ENCODE results near the gene ADH4.
"Not testable (repeated sequence)": the region's sequence is repeated elsewhere in the genome, so short reads cannot be mapped to it uniquely, and the experiment has no call there.

Gene ADH4

GRCh38 chr4:99144070-99144469 is at the start of gene ADH4:
ADH4 (minus strand) TSS chr4:99144297; CDS start chr4:99144222, 75 bp downstream.
- H3K4me1 Mint-ChIP-seq = no peaks in the 10 kb centered on the region
- no peak within 1 kb of the TSS for H3K27ac Mint-ChIP-seq
- no peak within 1 kb of the TSS for H3K4me3 Mint-ChIP-seq
- ATAC-seq (ENCODE audit: low read depth) = no peak
- no peaks in the 10 kb centered on the region for H3K36me3 Mint-ChIP-seq
- H3K9me3 Mint-ChIP-seq = no peaks in the 10 kb centered on the region
- no peak for DNase-seq (ENCODE audit: low spot score in 2 of 2)
- H3K27me3 Mint-ChIP-seq = no peaks in the 10 kb centered on the region

GRCh38 chr4:99190336-99190735 is 46.2 kb upstream of the ADH4 start:
- no peaks in the 10 kb centered on the region for H3K27me3 Mint-ChIP-seq
- no peak for ATAC-seq (ENCODE audit: low read depth)
- H3K36me3 Mint-ChIP-seq = peaks cover 19% of the 10 kb centered on the region
- no peak overlapping the region for H3K27ac Mint-ChIP-seq
- no peak for DNase-seq (ENCODE audit: low spot score in 2 of 2)
- no peaks in the 10 kb centered on the region for H3K4me1 Mint-ChIP-seq
- no peak overlapping the region for H3K4me3 Mint-ChIP-seq
- peaks cover 12% of the 10 kb centered on the region for H3K9me3 Mint-ChIP-seq

- DNase-seq (ENCODE audit: low spot score in 2 of 2); H3K4me3 Mint-ChIP-seq; ATAC-seq (ENCODE audit: low read depth); H3K27me3 Mint-ChIP-seq; H3K27ac Mint-ChIP-seq; H3K4me1 Mint-ChIP-seq: not testable (repeated sequence)
- Mint-ChIP-seq H3K36me3 (peaks cover 19% of the 10 kb centered on the region), H3K9me3 (peaks cover 13% of the 10 kb centered on the region)
Observed at GRCh38 chr4:99189900-99190299, 45.8 kb upstream of the ADH4 start.

GRCh38 chr4:99186029-99186428 is 41.9 kb upstream of the ADH4 start:
- DNase-seq (ENCODE audit: low spot score in 2 of 2) = no peak
- no peak overlapping the region for H3K4me3 Mint-ChIP-seq
- peaks cover 16% of the 10 kb centered on the region for H3K9me3 Mint-ChIP-seq
- ATAC-seq (ENCODE audit: low read depth) = no peak
- H3K36me3 Mint-ChIP-seq = peaks cover 22% of the 10 kb centered on the region
- H3K27ac Mint-ChIP-seq = no peak overlapping the region
- H3K4me1 Mint-ChIP-seq = no peaks in the 10 kb centered on the region
- H3K27me3 Mint-ChIP-seq = no peaks in the 10 kb centered on the region

GRCh38 chr4:99185581-99185980 is 41.5 kb upstream of the ADH4 start:
- Mint-ChIP-seq H3K4me1 (no peaks in the 10 kb centered on the region), H3K27me3 (no peaks in the 10 kb centered on the region), H3K27ac (no peak overlapping the region), H3K9me3 (peaks cover 12% of the 10 kb centered on the region), H3K36me3 (peaks cover 20% of the 10 kb centered on the region), H3K4me3 (no peak overlapping the region)
- no peak for DNase-seq (ENCODE audit: low spot score in 2 of 2)
- ATAC-seq (ENCODE audit: low read depth) = no peak

GRCh38 chr4:99180382-99181070 is 36.4 kb upstream of the ADH4 start:
- no peak overlapping the region for H3K4me3 Mint-ChIP-seq
- H3K4me1 Mint-ChIP-seq = no peaks in the 10 kb centered on the region
- peaks cover 15% of the 10 kb centered on the region for H3K36me3 Mint-ChIP-seq
- H3K27ac Mint-ChIP-seq = no peak overlapping the region
- ATAC-seq (ENCODE audit: low read depth) (no peak), DNase-seq (ENCODE audit: low spot score in 2 of 2) (no peak)
- H3K9me3 Mint-ChIP-seq = peaks cover 14% of the 10 kb centered on the region
- peaks cover 1% of the 10 kb centered on the region for H3K27me3 Mint-ChIP-seq

GRCh38 chr4:99179626-99180025 is 35.5 kb upstream of the ADH4 start:
- no peak for ATAC-seq (ENCODE audit: low read depth)
- Mint-ChIP-seq H3K4me1 (no peaks in the 10 kb centered on the region), H3K9me3 (peaks cover 10% of the 10 kb centered on the region), H3K36me3 (peaks cover 12% of the 10 kb centered on the region), H3K27ac (no peak overlapping the region), H3K27me3 (peaks cover 1% of the 10 kb centered on the region), H3K4me3 (no peak overlapping the region)
- DNase-seq (ENCODE audit: low spot score in 2 of 2) = no peak

- H3K27ac Mint-ChIP-seq = no peak overlapping the region
- no peak overlapping the region for H3K4me3 Mint-ChIP-seq
- peaks cover 9% of the 10 kb centered on the region for H3K9me3 Mint-ChIP-seq
- DNase-seq (ENCODE audit: low spot score in 2 of 2) (no peak), ATAC-seq (ENCODE audit: low read depth) (no peak)
- peaks cover 11% of the 10 kb centered on the region for H3K36me3 Mint-ChIP-seq
- H3K4me1 Mint-ChIP-seq = no peaks in the 10 kb centered on the region
- peaks cover 1% of the 10 kb centered on the region for H3K27me3 Mint-ChIP-seq
Observed at GRCh38 chr4:99179178-99179577, 35.1 kb upstream of the ADH4 start.

- DNase-seq (ENCODE audit: low spot score in 2 of 2) (no peak), ATAC-seq (ENCODE audit: low read depth) (no peak)
- no peak overlapping the region for H3K4me3 Mint-ChIP-seq
- peaks cover 2% of the 10 kb centered on the region for H3K9me3 Mint-ChIP-seq
- H3K27me3 Mint-ChIP-seq = no peaks in the 10 kb centered on the region
- H3K36me3 Mint-ChIP-seq = no peaks in the 10 kb centered on the region
- H3K4me1 Mint-ChIP-seq = no peaks in the 10 kb centered on the region
- no peak overlapping the region for H3K27ac Mint-ChIP-seq
Observed at GRCh38 chr4:99166544-99166943, 22.4 kb upstream of the ADH4 start.

- Mint-ChIP-seq H3K36me3 (no peaks in the 10 kb centered on the region), H3K27me3 (no peaks in the 10 kb centered on the region), H3K4me1 (no peaks in the 10 kb centered on the region), H3K27ac (no peak overlapping the region), H3K9me3 (peaks cover 2% of the 10 kb centered on the region), H3K4me3 (no peak overlapping the region)
- no peak for ATAC-seq (ENCODE audit: low read depth)
- DNase-seq (ENCODE audit: low spot score in 2 of 2) = no peak
Observed at GRCh38 chr4:99165978-99166377, 21.9 kb upstream of the ADH4 start.

GRCh38 chr4:99161373-99162099 is 17.4 kb upstream of the ADH4 start:
- no peaks in the 10 kb centered on the region for H3K27me3 Mint-ChIP-seq
- no peak overlapping the region for H3K4me3 Mint-ChIP-seq
- H3K9me3 Mint-ChIP-seq = no peaks in the 10 kb centered on the region
- ATAC-seq (ENCODE audit: low read depth) = no peak
- no peaks in the 10 kb centered on the region for H3K36me3 Mint-ChIP-seq
- DNase-seq (ENCODE audit: low spot score in 2 of 2) = no peak
- H3K4me1 Mint-ChIP-seq = no peaks in the 10 kb centered on the region
- H3K27ac Mint-ChIP-seq = no peak overlapping the region

GRCh38 chr4:99159699-99160098 is 15.6 kb upstream of the ADH4 start:
- H3K27ac Mint-ChIP-seq = no peak overlapping the region

GRCh38 chr4:99157478-99157935 is 13.4 kb upstream of the ADH4 start:
- ATAC-seq (ENCODE audit: low read depth) = no peak
- no peaks in the 10 kb centered on the region for H3K9me3 Mint-ChIP-seq
- H3K4me1 Mint-ChIP-seq = no peaks in the 10 kb centered on the region
- H3K27ac Mint-ChIP-seq = no peak overlapping the region
- H3K4me3 Mint-ChIP-seq = no peak overlapping the region
- no peak for DNase-seq (ENCODE audit: low spot score in 2 of 2)
- no peaks in the 10 kb centered on the region for H3K27me3 Mint-ChIP-seq
- H3K36me3 Mint-ChIP-seq = no peaks in the 10 kb centered on the region

More at GRCh38 chr4:99159699-99160098, 15.6 kb upstream of the ADH4 start:
- no peak for DNase-seq (ENCODE audit: low spot score in 2 of 2)
- ATAC-seq (ENCODE audit: low read depth) = no peak
- H3K36me3 Mint-ChIP-seq = no peaks in the 10 kb centered on the region
- H3K4me3 Mint-ChIP-seq = no peak overlapping the region
- no peaks in the 10 kb centered on the region for H3K4me1 Mint-ChIP-seq
- H3K9me3 Mint-ChIP-seq = no peaks in the 10 kb centered on the region
- H3K27me3 Mint-ChIP-seq = no peaks in the 10 kb centered on the region

- Mint-ChIP-seq H3K27ac (no peak overlapping the region), H3K9me3 (no peaks in the 10 kb centered on the region), H3K4me1 (no peaks in the 10 kb centered on the region), H3K4me3 (no peak overlapping the region), H3K27me3 (no peaks in the 10 kb centered on the region), H3K36me3 (no peaks in the 10 kb centered on the region)
- ATAC-seq (ENCODE audit: low read depth) (no peak), DNase-seq (ENCODE audit: low spot score in 2 of 2) (no peak)
Observed at GRCh38 chr4:99156992-99157391, 12.9 kb upstream of the ADH4 start.
